Panc1 (cell line): ENCODE measurements around the gene CSNK1E. TPM values are rescaled to one million over a fixed set of nuclear protein-coding genes. Genes with fewer than 3 reads are reported as not detected.

Experiments used
- ATAC-seq: fragments of 200-7000 bp; cut with Tn5 transposase; 2 replicates; pipeline ENCODE4 v1.9.1; 2020; ENCODE audit warnings: mild to moderate bottlenecking, moderate library complexity
- BruUV-seq: library from RNA; stranded (reverse); fragments of 400-500 nt; replicated peaks from 2 replicates; lab custom pipeline; 2021; lab: Mats Ljungman, UMichigan
- CTCF ChIA-PET: fragments of 300-600 bp; sonication (Branson Sonifier 250); formaldehyde crosslinking; loops from one replicate; lab custom pipeline; 2022; ENCODE audit warnings: antibody characterized with exemption; lab: Charles Lee
- POLR2A ChIA-PET: fragments of 300-600 bp; sonication (Branson Sonifier 250); formaldehyde crosslinking; loops from one replicate; lab custom pipeline; 2022; ENCODE audit warnings: antibody characterized with exemption; lab: Charles Lee
- DNase-seq: peaks from one replicate; pipeline ENCODE4 v3.0.0-alpha.2; 2010; ENCODE audit warnings: low read depth, low spot score
- H3K27ac ChIP-seq: 2 replicates; pipeline ENCODE4 v1.5.1; 2011; ENCODE audit warnings: mild to moderate bottlenecking, low read length, inconsistent platforms
- H3K27me3 ChIP-seq: fragments of 200-500 bp; sonication (Bioruptor generic); 2 replicates; pipeline ENCODE4 v1.6.0; 2014; ENCODE audit warnings: low read length, inconsistent platforms; ENCODE audit not compliant: control insufficient read depth, insufficient read depth
- H3K36me3 ChIP-seq: fragments of 200-500 bp; sonication (Bioruptor generic); 2 replicates; pipeline ENCODE4 v1.5.1; 2014; ENCODE audit warnings: inconsistent platforms, mild to moderate bottlenecking, low read length, moderate library complexity; ENCODE audit not compliant: control insufficient read depth, insufficient read depth
- H3K4me1 ChIP-seq: 2 replicates; pipeline ENCODE4 v1.5.1; 2011; ENCODE audit warnings: inconsistent platforms, mild to moderate bottlenecking, low read length, moderate library complexity; ENCODE audit not compliant: control insufficient read depth, insufficient read depth
- H3K4me3 ChIP-seq, 2 experiments: 2 replicates each; pipeline ENCODE4 v1.5.1; 2011 to 2012; ENCODE audit warnings: low read depth in 2 of 2, low read length in 2 of 2, mild to moderate bottlenecking in 2 of 2, inconsistent platforms in 1 of 2, moderate library complexity in 1 of 2
- H3K9me3 ChIP-seq: fragments of 200-500 bp; sonication (Bioruptor generic); 2 replicates; pipeline ENCODE4 v1.5.1; 2014; ENCODE audit warnings: low read depth, mild to moderate bottlenecking, inconsistent platforms, low read length, moderate library complexity; ENCODE audit not compliant: control insufficient read depth, insufficient read depth
- CTCF ChIP-seq: fragments of 450-650 bp; IDR thresholded peaks from 2 replicates; pipeline ENCODE4 v1.5.1; 2017; ENCODE audit warnings: mild to moderate bottlenecking
- POLR2AphosphoS5 ChIP-seq: IDR thresholded peaks from 2 replicates; pipeline ENCODE4 v1.6.1; 2012; ENCODE audit warnings: mild to moderate bottlenecking, low read depth, low read length, moderate library complexity
- REST ChIP-seq, 2 experiments: IDR thresholded peaks; 2 replicates each; pipeline ENCODE4 v1.6.1; 2011 to 2012; ENCODE audit warnings: low read depth in 2 of 2, control low read depth in 1 of 2, low read length in 1 of 2, mild to moderate bottlenecking in 1 of 2, moderate library complexity in 1 of 2; ENCODE audit not compliant: insufficient read depth in 1 of 2
- SIN3A ChIP-seq: IDR thresholded peaks from 2 replicates; pipeline ENCODE4 v1.6.1; 2012; ENCODE audit warnings: low read depth, mild to moderate bottlenecking, low read length, moderate library complexity, borderline replicate concordance; ENCODE audit not compliant: insufficient read depth
- TCF7L2 ChIP-seq: IDR thresholded peaks from 2 replicates; pipeline ENCODE4 v1.6.1; 2011; ENCODE audit warnings: mild to moderate bottlenecking, low read depth, low read length, inconsistent platforms
- in situ Hi-C: cut with HindIII; loops from 2 replicates; pipeline ENCODE4 v1.10.0; 2016; ENCODE audit warnings: low sequenced_read_pairs, low pct_unique_long_range_greater_than_20kb
- intact Hi-C: fragments of 100-400 bp; cut with micrococcal nuclease; formaldehyde crosslinking; loops from one replicate; pipeline ENCODE4 v1.10.0; 2022; ENCODE audit not compliant: unreplicated experiment
- total RNA-seq: library from RNA; stranded (reverse); gene quantifications from one replicate; pipeline ENCODE4 v1.2.1, GENCODE V29; 2021; ENCODE audit not compliant: unreplicated experiment

CSNK1E gene
- total RNA-seq, 1 experiment from 2014 or later = 115 TPM

- intact Hi-C loops = no loop called here
- H3K36me3 ChIP-seq = peaks cover 5% of the 10 kb centered on the region; the same call in 1 of the 2 replicates
- H3K4me1 ChIP-seq = peaks cover 10% of the 10 kb centered on the region
- peak; percentile 97 for ATAC-seq
- ChIA-PET POLR2A (no interaction called here), CTCF (no interaction called here)
- H3K9me3 ChIP-seq = no peaks in the 10 kb centered on the region
- no peaks in the 10 kb centered on the region for H3K27me3 ChIP-seq
- H3K4me3 ChIP-seq = peak within 1 kb of the TSS; percentile 68 to 77
- H3K27ac ChIP-seq = peak within 1 kb of the TSS; percentile 89
- TF ChIP-seq SIN3A = no peak; the same call in 1 of the 2 replicates
- 0 out of 2 replicates have a peak, but pooled peaks have one; percentile 43 for TF ChIP-seq POLR2AphosphoS5
- no TSS peak for BruUV-seq
- in situ Hi-C loops = no loop called here
- no peak for DNase-seq
These were observed 44.7 kb downstream of the CSNK1E start, which contains the start of gene TMEM184B for GRCh38 chr22:38272373-38273134. TMEM184B (minus strand) TSS chr22:38273010; CDS start chr22:38247961, 25,049 bp downstream.

- DNase-seq (no peak), ATAC-seq (no peak)
- ChIA-PET CTCF (no interaction called here), POLR2A (no interaction called here)
- in situ Hi-C loops (no loop called here), intact Hi-C loops (no loop called here)
- BruUV-seq = no TSS peak
- Histone ChIP-seq H3K27me3 (no peaks in the 10 kb centered on the region), H3K36me3 (peaks cover 5% of the 10 kb centered on the region; the same call in 1 of the 2 replicates), H3K9me3 (no peaks in the 10 kb centered on the region), H3K4me1 (peaks cover 10% of the 10 kb centered on the region), H3K4me3 (peak overlapping the region; percentile 68 to 77), H3K27ac (peak overlapping the region; percentile 69)
- no peak for TF ChIP-seq SIN3A
- no peak for TF ChIP-seq CTCF
- no peak for TF ChIP-seq TCF7L2
- no peak for TF ChIP-seq REST (IDR thresholded peaks at IDR 0.05; ENCODE audit: insufficient read depth in 1 of 2, low read depth in 2 of 2, low read length in 1 of 2)
- TF ChIP-seq POLR2AphosphoS5 = no peak
These were observed 45.3 kb downstream of the CSNK1E start for GRCh38 chr22:38271927-38272372.
